Measurements from ENCODE around the gene FGF5.

FGF5 gene

GRCh38 chr4:80252953-80253352 lies 13.5 kb upstream of the FGF5 start:
- no peak for TF ChIP-seq CTCF (IDR thresholded peaks at IDR 0.05; ENCODE audit: low read depth, low read length)
- no peak for DNase-seq (ENCODE audit: low read depth in 2 of 2)
- H3K4me3 ChIP-seq (replicated peaks in 1 of 2; ENCODE audit: low read depth in 2 of 2, low read length in 2 of 2): no peak overlapping the region

GRCh38 chr4:80253510-80253909 lies 13.0 kb upstream of the FGF5 start:
- TF ChIP-seq CTCF (IDR thresholded peaks at IDR 0.05; ENCODE audit: low read depth, low read length): no peak

GRCh38 chr4:80254114-80254513 lies 12.3 kb upstream of the FGF5 start:
- DNase-seq (ENCODE audit: low read depth in 2 of 2): no peak
- H3K4me3 ChIP-seq (replicated peaks in 1 of 2; ENCODE audit: low read depth in 2 of 2, low read length in 2 of 2): no peak overlapping the region
- TF ChIP-seq CTCF (IDR thresholded peaks at IDR 0.05; ENCODE audit: low read depth, low read length): no peak

More at GRCh38 chr4:80253510-80253909, 13.0 kb upstream of the FGF5 start:
- H3K4me3 ChIP-seq (replicated peaks in 1 of 2; ENCODE audit: low read depth in 2 of 2, low read length in 2 of 2): no peak overlapping the region
- DNase-seq (ENCODE audit: low read depth in 2 of 2): no peak

- no peak overlapping the region for H3K4me3 ChIP-seq (replicated peaks in 1 of 2; ENCODE audit: low read depth in 2 of 2, low read length in 2 of 2)
- no peak for TF ChIP-seq CTCF (IDR thresholded peaks at IDR 0.05; ENCODE audit: low read depth, low read length)
- DNase-seq (ENCODE audit: low read depth in 2 of 2): peak in 1 of 2 donors; percentile 47
These were observed 11.0 kb upstream of the FGF5 start for GRCh38 chr4:80255329-80256095.

GRCh38 chr4:80257851-80258250 lies 8.6 kb upstream of the FGF5 start:
- no peak overlapping the region for H3K4me3 ChIP-seq (replicated peaks in 1 of 2; ENCODE audit: low read depth in 2 of 2, low read length in 2 of 2)
- no peak for DNase-seq (ENCODE audit: low read depth in 2 of 2)
- no peak for TF ChIP-seq CTCF (IDR thresholded peaks at IDR 0.05; ENCODE audit: low read depth, low read length)

- DNase-seq (ENCODE audit: low read depth in 2 of 2): no peak
- no peak overlapping the region for H3K4me3 ChIP-seq (replicated peaks in 1 of 2; ENCODE audit: low read depth in 2 of 2, low read length in 2 of 2)
- no peak for TF ChIP-seq CTCF (IDR thresholded peaks at IDR 0.05; ENCODE audit: low read depth, low read length)
These were observed 7.5 kb upstream of the FGF5 start for GRCh38 chr4:80259012-80259411.

- no peak overlapping the region for H3K4me3 ChIP-seq (replicated peaks in 1 of 2; ENCODE audit: low read depth in 2 of 2, low read length in 2 of 2)
- no peak for DNase-seq (ENCODE audit: low read depth in 2 of 2)
- no peak for TF ChIP-seq CTCF (IDR thresholded peaks at IDR 0.05; ENCODE audit: low read depth, low read length)
These were observed 6.6 kb upstream of the FGF5 start for GRCh38 chr4:80259817-80260216.
